HG02763 (cell line): ENCODE data around the gene TGFBRAP1.

Experiments
- ATAC-seq: cut with Tn5 transposase; IDR thresholded peaks from one replicate; pipeline ENCODE4 v1.9.1; 2021; ENCODE audit warnings: mild to moderate bottlenecking, moderate library complexity; ENCODE audit not compliant: unreplicated experiment

The TGFBRAP1 gene

DNA sequence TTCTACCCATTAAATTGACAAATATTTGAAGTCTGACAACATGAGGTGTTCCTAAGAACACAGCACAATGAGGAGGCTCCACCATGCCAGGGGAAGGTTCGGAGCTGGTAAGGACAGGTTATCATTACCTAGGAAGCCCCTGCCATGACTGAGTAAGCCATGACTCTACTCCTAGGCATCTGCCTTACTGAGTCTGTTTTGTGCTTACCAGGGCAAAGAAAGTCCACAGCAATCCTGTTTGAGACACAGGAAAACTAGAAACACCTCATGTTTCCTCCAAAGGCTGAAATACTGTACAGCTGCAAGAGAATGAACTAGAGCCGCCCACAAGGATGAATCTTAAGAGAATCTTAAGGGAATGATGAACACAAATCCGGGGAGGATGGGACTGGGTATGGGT lies 11.6 kb downstream of the TGFBRAP1 start:
- no peak for ATAC-seq

DNA sequence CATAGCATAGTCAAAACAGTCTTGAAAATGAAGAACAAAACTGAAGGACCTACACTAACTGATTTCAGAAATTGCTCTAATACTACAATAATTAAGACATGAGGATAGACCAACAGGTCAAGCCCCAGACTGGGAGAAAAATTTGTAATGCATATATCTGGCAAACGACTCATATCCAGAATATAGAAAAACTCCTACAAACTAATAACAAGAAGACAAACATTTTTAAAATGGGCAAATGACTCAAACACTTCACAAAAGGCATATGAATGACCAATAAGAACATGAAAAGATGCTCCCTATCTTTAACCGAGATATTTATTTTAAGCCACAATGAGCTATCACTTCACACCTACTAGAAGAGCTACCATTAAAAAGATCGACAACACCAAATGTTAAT lies 14.2 kb downstream of the TGFBRAP1 start:
- peak; percentile 55 for ATAC-seq

DNA sequence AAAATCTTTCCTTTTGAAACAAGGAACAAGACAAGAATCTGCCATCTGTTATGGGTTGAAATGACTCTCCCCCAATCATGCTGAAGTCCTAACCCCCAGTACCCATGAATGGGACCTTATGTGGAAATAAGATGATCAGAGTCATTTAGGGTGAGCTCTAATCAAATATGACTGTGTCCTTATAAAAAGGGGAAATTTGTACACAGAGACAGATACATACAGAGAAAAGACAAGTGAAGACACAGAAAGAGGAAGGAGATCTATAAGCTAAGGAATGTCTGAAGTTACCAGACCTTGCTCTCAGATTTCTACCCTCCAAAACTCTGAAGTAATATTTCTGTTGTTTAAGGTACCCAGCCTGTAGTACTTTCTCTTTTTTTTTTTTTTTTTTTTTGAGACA lies 15.7 kb downstream of the TGFBRAP1 start:
- no peak for ATAC-seq

DNA sequence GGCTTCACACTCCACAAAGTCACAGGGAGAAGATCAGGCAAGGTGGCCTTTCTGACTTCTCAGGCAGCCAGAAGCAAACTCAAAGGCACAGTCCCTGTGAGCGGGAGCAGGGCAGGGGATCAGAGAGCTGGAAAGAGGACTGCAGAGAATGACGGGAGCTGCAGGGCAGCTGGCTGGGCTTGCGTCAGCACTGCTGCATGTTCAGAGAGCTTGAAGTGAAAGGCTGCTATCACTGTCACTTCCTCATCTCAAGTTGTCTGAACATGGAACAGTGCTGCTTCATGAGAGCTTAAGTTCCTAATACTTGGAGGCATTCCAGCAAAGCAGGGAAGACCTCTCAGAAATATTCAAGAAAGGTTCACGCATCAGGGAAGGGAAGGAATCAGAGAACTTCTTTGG lies 20.4 kb downstream of the TGFBRAP1 start:
- ATAC-seq, result no peak

DNA sequence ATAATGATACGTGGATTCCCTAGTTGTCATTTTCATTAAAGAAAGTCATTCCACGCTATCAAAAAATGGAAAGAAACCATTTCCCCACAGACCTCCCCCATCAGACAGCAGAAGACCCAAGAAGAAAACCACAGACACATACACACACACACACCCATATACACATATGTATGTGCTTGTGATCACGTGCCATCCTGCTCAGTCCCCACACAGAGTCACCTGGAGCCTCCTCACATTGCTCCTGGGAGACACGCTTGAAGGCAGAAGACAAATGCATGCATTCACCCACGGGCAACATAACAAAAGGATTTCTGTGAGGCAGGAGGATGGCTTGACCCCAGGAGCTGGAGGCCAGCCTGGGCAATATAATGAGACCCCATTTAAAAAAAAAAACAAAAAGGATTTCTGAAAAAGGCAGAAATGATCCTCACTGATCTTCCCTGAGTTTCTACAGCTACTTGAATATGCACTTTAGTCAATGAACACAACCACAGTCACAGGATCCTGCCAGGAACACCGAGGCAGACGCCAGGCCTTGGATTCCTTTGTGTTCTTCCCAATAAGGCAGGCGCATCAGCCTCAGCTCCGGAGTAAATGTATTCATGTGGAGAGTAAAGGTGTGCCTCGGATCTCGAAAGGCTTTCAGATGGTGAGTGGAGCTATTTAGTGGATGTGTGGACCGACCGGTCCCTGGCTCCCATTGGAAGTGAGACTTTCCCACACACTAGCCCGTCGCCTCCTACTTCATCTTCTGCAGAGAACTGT lies 21.0 kb downstream of the TGFBRAP1 start:
- ATAC-seq, result no peak

DNA sequence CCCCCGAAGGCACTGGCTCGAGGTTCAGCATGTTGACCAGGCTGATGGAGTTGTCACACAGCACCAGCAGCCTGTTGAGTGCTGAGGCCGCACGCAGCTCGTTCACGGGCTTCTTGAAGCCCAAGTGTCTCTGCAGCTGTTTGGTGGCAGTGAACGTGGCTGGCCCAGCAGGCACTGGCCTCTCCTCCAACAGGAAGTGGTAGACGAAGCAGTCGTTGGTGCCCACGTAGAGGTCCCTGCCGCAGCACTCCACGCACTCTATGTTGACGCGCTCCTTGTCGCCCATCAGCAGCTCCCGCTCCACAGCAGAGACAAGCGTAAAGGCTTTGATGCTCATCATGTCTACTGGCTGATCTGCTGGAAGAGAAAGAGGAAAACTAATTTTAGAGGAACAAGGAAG lies 21.6 kb downstream of the TGFBRAP1 start:
- no peak for ATAC-seq

DNA sequence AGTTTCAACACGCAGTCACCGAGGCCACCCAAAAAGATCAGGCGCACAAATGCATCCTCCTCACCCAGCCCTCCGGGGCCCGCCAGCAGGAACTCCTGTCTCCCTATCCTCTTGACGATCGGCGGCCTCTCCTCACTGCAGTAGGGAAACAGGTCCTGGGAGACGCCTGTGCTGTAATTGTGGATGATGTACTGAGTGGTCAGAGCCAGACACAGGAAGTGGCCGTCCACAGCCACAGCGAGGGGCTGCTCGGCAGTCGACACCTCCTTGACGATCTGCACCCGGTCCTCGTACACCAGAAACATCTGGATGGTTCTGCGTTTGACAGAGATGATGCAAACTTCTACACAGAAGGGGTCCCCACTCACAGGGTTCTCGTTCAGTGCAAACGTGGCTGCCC lies 22.0 kb downstream of the TGFBRAP1 start:
- no peak for ATAC-seq

DNA sequence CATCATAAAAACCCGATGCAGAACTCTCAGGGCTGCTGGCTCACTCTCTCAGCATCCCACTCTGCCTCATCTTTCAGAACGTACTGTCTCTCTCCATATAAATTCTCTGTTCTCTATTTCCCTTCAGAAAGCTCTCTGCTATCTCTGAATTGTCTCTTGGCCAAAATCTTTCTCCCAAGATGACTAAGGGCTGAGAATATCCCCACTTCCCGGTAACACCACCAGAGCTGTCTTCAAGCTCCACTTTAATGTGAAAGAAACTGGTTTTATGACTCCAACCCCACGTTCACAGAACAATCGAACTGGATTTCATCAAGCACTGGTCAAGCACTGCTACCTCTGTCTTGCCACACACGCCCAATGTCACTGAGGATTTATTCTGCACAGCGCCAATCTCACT lies 22.4 kb downstream of the TGFBRAP1 start:
- ATAC-seq, result no peak

DNA sequence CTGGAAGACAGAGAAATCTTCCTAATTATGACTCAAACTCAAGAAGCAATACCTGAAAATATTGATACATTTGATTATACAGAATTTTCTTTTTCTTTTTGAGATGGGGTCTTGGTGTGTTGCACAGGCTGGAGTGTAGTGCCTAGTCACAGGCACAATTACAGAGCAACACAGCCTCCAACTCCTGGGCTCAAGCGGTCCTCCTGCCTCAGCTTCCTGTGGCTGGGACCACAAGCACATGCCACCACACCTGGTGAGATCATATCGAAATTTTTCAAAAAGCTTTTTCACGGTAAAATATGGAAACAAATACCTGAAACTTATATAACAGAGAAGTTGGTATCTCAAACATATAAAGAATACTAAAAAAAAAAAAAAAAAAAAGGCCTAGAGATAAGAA lies 27.9 kb downstream of the TGFBRAP1 start:
- no peak for ATAC-seq

DNA sequence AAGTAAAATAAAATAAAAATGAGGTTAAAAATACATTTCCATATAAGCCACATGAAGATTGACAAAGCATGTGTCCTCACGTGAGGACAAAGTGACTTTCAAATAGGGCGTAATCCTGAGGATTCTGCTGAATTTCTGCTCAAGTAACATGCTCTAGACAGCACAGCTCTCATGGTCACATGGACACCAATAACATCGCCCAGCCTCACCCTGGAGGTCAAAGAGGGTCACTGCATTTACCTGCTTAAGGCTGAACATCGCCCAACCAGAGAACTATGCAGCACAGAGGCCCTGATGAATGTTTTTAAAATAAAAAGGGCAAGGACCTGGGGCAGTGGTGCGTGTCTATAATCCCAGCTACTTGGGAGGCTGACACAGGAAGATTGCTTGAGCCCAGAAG lies 30.2 kb downstream of the TGFBRAP1 start:
- ATAC-seq, result no peak

DNA sequence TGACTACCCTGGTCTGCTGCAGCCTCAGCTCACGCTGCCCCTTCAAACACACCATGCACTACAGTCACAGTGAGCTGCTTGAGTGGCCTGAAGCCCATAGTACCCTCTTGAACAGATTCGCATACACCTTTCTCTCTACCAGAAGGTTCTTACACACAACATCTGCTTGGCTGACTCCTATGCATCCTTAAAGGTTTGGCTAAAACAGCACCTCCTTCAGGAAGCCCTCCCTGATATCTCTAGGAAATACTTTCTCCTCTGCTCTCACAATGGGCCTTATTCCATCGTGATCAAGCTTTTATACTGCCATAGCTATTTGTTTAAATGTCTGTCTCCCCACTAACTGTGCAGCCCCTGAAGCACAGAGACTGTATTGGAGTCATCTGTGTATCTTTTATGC lies 31.5 kb downstream of the TGFBRAP1 start:
- ATAC-seq, result no peak

DNA sequence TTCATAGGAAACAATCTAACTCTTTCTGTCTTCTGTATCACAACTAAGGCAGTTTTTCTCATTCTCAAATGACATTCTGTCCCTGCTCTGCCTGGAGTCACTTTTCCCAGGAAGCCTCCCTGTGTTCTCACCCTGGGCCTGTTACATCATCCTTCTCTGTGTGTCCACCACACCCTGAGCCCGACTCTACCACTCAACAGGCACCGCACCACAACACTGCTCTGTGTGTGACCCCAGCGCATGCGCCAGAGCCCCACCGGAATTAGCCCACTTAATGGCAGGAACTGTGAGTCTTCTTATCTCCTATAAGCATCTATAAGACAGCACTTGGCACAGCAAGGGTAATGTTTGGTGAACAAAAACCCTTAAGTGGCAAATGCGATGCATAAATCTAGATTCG lies 32.3 kb downstream of the TGFBRAP1 start:
- no peak for ATAC-seq

DNA sequence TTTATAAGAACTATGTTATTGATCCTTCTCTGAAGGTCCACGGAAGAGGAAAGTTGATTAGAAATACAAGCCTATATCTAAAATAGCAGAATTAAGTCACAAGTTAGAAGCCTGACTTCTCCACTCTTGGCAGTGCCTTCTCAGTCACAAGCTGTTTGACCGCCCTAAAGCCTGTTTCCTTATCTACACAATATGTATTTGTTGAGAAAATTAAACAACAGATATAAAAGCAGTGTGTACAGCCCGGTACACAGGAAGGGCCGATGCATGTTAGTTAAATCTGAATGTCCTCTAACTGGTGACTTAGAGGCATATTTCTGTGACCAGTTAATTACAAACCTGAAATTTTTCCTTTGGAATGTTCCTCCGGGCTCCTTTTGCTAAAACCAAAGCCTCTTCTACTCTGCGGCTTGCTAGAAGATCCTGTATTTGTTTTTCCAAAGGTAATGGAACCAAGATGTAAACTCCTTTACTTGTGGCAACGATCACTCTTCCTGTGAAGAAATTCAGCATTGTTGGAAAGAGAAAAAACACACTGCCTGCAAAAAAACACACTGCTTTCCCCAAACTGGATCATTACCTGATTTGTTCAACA lies 33.4 kb downstream of the TGFBRAP1 start:
- no peak for ATAC-seq

DNA sequence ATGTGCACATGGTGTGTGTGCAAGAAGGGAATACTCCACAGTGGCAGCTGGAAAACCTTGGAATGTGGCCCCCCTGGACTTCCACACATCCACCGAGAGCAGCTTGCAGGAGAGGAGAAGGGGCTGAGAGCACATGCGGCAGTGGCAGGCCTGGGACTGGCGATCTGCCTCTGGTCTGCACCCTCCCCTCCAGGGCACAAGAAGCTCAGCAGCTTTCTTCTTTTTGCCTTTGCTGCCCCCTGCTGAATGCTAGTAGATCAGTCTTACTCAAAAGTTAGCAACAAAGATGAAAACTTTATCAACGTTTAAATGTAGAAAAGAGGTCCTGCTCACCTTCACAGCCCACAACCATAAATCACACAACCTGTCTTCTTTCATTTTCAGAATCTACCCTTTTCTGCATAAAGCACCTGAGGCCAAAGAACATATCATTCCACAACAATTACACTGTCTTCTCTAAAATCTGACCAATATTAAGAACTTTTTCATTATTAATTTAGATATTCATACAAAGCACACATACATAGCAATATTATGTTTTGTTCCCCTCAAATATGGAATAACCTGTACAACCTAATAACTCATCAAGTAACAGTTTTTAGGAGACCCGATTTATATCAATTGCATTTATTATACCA lies 34.6 kb downstream of the TGFBRAP1 start:
- no peak for ATAC-seq

DNA sequence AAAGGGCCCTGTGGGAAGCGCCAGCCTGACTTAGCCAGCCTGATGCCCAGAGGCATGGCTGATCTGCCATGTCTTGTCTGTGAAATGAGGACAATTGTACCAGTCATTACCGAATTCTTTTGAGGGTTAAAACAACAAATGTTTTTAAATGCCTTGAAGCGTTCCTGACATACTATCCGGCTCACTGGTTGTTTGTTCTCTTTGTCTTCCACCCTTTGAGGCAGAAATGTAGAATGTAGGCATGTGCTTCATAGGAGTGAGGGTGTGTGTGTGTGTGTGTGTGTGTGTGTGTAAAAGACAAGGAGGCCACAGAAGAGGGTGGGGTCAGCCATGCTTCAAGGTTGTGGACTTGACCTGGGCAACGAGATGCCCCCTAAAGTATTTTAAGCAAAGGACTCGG lies 35.5 kb downstream of the TGFBRAP1 start:
- ATAC-seq, result no peak

DNA sequence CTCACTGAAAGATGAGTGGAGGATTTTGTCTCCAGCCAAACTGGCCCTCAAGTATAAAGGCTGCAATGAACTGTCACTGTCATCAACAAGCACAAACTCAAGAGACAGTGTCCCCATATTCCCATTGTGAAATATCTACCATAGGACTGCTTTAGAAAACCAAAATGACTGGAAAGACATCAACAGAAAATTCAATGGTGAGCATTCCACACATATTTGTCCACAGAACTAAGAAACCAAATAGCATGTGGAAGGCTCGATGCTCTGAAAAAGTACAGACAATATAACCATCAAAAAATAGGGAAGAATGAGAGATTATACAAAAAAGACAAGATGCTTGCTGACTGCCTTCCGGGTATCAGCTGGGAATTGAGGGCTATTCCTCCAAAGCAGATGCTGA lies 37.6 kb downstream of the TGFBRAP1 start:
- no peak for ATAC-seq

DNA sequence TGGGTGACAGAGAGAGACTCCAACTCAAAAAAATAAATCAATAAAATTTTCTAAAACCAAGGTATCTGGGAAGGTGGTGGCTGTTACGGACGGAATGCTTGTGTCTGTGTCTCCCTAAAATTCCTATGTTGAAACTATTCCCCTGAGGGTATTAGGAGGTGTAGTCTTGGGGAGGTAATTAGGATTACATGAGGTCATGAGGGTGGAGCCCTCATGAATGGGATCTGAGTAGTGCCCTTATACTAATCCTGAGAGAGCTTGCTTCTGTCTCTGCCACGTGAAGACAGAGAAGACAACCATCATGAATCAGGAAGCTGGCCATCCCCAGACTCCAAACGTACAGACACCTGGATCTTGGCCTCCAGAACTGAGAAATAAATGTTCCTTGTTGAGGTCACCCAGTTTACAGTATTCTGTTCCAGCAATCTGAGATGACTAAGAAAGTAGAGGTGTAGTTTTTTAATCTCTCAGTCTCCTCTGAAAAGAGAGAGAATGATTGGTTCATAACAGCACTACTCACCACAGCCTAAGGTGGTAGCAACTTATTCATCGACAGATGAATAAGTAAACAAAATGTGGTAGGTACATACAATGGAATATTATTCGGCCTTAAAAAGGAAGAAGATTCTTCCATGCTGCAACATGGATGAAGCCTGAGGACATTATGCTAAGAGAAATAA lies 38.4 kb downstream of the TGFBRAP1 start:
- no peak for ATAC-seq

DNA sequence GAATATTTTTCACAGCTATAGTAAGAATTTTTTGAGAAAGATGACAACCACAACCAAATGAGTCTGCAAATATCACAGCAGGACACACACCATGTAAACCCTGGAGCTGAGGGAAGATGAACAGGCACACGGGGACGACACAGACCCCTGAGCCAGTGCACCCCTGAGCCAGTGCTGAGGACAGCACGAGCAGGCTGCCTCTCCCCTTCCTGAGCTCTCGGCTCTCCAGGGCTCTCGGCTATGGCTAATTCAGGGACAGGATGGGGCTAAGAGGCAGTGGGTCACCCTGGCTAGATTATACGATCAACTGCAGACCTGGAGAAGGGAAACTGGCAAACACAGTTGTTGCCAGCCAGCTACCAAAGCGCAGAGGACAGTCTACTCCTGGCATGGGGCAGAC lies 41.4 kb downstream of the TGFBRAP1 start:
- no peak for ATAC-seq

DNA sequence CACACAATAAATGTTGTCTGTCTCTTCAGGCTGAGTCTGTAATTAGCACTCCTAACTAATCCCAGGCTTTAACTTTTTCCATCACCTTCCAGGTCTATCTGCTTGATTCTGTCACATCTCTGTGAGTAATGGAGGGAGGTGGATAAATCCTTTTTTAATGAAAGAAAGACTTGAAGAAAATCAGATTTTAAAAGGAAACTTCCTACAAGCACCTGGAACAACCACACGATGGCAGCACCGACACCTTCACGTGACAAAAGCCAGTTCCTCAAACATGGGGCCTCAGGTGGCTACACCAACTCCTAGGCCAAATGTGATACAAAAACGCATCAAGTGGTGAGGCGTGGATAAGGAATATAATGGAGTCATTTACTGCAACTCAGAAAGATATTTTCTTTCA lies 41.8 kb downstream of the TGFBRAP1 start:
- no peak for ATAC-seq

DNA sequence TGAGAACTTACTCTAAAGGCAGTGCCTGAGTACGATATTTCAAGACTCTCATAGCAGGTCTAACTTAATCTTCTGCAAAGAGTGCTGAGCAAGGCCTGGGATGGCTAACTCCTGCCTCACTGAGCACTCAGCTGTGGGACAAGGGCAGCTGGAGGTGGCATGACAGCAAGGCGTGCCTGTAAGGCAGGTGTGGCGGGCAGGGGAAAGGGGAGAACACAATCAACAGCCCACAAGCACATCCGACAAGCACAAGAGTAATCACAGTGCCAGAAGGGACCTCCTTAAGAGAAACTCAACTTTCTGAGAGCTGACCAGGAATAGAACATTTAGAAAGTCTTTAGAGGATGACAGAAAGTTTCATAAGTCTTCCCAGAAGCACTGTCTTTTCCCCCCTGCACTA lies 46.0 kb downstream of the TGFBRAP1 start:
- no peak for ATAC-seq

DNA sequence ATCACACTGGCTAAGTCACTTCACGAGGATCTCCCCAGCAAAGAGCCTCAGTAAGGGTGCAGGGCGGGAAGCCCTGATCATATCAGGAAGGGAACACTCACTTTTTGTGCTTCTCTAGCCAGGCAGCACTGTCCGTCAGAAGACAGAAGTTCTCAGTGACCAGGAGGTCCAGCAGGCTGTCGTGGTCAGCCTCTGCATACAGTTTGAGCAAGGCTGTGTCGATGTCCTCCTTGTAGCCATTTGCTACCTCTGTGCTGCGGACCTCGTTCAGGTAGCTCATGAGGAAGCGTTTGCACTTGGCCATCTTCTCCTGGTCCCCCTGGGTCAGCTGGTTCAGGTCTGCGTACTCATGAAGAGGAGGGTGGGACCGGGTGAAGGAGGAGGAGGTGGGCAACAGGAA lies 49.3 kb downstream of the TGFBRAP1 start:
- no peak for ATAC-seq

DNA sequence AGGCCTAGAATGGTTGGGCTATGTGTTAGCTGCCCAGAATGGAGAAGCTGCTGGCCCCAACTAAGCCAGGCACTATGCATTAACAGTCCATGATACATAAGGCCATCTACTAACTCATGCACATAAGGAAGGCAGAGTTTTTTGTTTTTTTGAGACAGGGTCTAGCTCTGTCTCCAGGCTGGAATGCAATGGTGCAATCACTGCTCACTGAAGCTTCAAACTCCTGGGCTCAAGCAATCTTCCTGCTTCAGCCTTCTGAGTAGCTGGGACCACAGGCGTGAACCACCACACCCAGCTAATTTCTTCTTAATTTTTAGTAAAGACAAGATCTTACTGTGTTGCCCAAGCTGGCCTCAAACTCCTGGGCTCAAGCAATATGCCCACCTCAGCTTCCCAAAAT lies 50.4 kb downstream of the TGFBRAP1 start:
- ATAC-seq, result no peak
